WTC11 (cell line): ENCODE results near the gene HIP1. TPM values are rescaled to one million over a fixed set of nuclear protein-coding genes. Genes with fewer than 3 reads are reported as not detected.
"Not testable (repeated sequence)": the region's sequence is repeated elsewhere in the genome, so short reads cannot be mapped to it uniquely, and the experiment has no call there.

Experiments
- ATAC-seq: fragments of 200-7000 bp; cut with Tn5 transposase; 2 replicates; pipeline ENCODE4 v1.10.0; 2021; ENCODE audit warnings: mild to moderate bottlenecking, moderate library complexity
- CTCF ChIA-PET: fragments of 300-600 bp; sonication (Branson Sonifier 250); formaldehyde crosslinking; loops from one replicate; lab custom pipeline; 2021; ENCODE audit warnings: antibody characterized with exemption; lab: Charles Lee
- POLR2A ChIA-PET: fragments of 350-600 bp; sonication (Branson Sonifier 250); formaldehyde crosslinking; loops from one replicate; lab custom pipeline; 2021; ENCODE audit warnings: antibody characterized with exemption; lab: Charles Lee
- DNase-seq: peaks from one replicate; pipeline ENCODE4 v3.0.0; 2021; ENCODE audit warnings: low spot score
- H3K27ac Mint-ChIP-seq: 2 replicates; pipeline ENCODE4 v1.8.0; 2021; ENCODE audit warnings: mixed read lengths
- H3K27me3 Mint-ChIP-seq: 2 replicates; pipeline ENCODE4 v1.8.0; 2021; ENCODE audit warnings: low read depth, mild to moderate bottlenecking, moderate library complexity, mixed read lengths
- H3K36me3 Mint-ChIP-seq: 2 replicates; pipeline ENCODE4 v1.8.0; 2021; ENCODE audit warnings: mixed read lengths
- H3K4me1 Mint-ChIP-seq: 2 replicates; pipeline ENCODE4 v1.8.0; 2022; ENCODE audit warnings: mixed read lengths
- H3K4me3 Mint-ChIP-seq: 2 replicates; pipeline ENCODE4 v1.8.0; 2021; ENCODE audit warnings: mild to moderate bottlenecking, moderate library complexity, mixed read lengths
- H3K9me3 Mint-ChIP-seq: 2 replicates; pipeline ENCODE4 v1.8.0; 2021; ENCODE audit warnings: mixed read lengths
- CREB1 ChIP-seq: sonication (generic); formaldehyde crosslinking; IDR thresholded peaks from 2 replicates; pipeline ENCODE4 v1.8.0; 2023; ENCODE audit warnings: mild to moderate bottlenecking, missing genetic modification reagents
- ETV6 ChIP-seq: sonication (generic); formaldehyde crosslinking; IDR thresholded peaks from 2 replicates; pipeline ENCODE4 v1.8.1; 2022; ENCODE audit warnings: mild to moderate bottlenecking, missing genetic modification reagents
- NFE2L1 ChIP-seq: sonication (generic); formaldehyde crosslinking; IDR thresholded peaks from 2 replicates; pipeline ENCODE4 v1.8.1; 2023; ENCODE audit warnings: missing genetic modification reagents
- NR1H2 ChIP-seq: sonication (generic); formaldehyde crosslinking; IDR thresholded peaks from 2 replicates; pipeline ENCODE4 v1.9.0; 2021; ENCODE audit warnings: mild to moderate bottlenecking, moderate library complexity, missing genetic modification reagents
- SP1 ChIP-seq: sonication (generic); formaldehyde crosslinking; conservative IDR thresholded peaks from 2 replicates; pipeline ENCODE4 v1.8.1; 2022; ENCODE audit warnings: missing genetic modification reagents
- TEAD4 ChIP-seq: sonication (generic); formaldehyde crosslinking; IDR thresholded peaks from 2 replicates; pipeline ENCODE4 v1.8.0; 2022; ENCODE audit warnings: mild to moderate bottlenecking, missing genetic modification reagents
- ZNF317 ChIP-seq: sonication (generic); formaldehyde crosslinking; IDR thresholded peaks from 2 replicates; pipeline ENCODE4 v1.8.1; 2023; ENCODE audit warnings: low read depth, mild to moderate bottlenecking, moderate library complexity, missing genetic modification reagents, borderline replicate concordance
- total RNA-seq: library from RNA; stranded (reverse); gene quantifications from 3 replicates; pipeline ENCODE4 v1.2.3, GENCODE V29; 2021
- TF ChIP-seq, protein P1 (sequence below): fragments of 250-450 bp; sonication (Bioruptor Pico); IDR thresholded peaks from 2 replicates; pipeline ENCODE4 v1.8.0; 2021; ENCODE audit warnings: mild to moderate bottlenecking
- TF ChIP-seq, protein P2 (sequence below): sonication (generic); formaldehyde crosslinking; IDR thresholded peaks from 2 replicates; pipeline ENCODE4 v1.8.0; 2023; ENCODE audit warnings: missing genetic modification reagents, mild to moderate bottlenecking, borderline replicate concordance
- TF ChIP-seq, protein P3 (sequence below): sonication (generic); formaldehyde crosslinking; conservative IDR thresholded peaks from 2 replicates; pipeline ENCODE4 v1.8.1; 2023; ENCODE audit warnings: mild to moderate bottlenecking, low read depth, missing genetic modification reagents, moderate library complexity
- TF ChIP-seq, protein P4 (sequence below): sonication (generic); formaldehyde crosslinking; IDR thresholded peaks from 2 replicates; pipeline ENCODE4 v1.8.1; 2023; ENCODE audit warnings: mild to moderate bottlenecking, moderate library complexity, missing genetic modification reagents
- TF ChIP-seq, protein P5 (sequence below): sonication (generic); formaldehyde crosslinking; conservative IDR thresholded peaks from 2 replicates; pipeline ENCODE4 v1.8.1; 2022; ENCODE audit warnings: mild to moderate bottlenecking, missing genetic modification reagents
- TF ChIP-seq, protein P6 (sequence below): sonication (generic); formaldehyde crosslinking; IDR thresholded peaks from 2 replicates; pipeline ENCODE4 v1.8.0; 2023; ENCODE audit warnings: mild to moderate bottlenecking, missing genetic modification reagents
- TF ChIP-seq, protein P7 (sequence below): sonication (generic); formaldehyde crosslinking; IDR thresholded peaks from 2 replicates; pipeline ENCODE4 v1.8.1; 2022; ENCODE audit warnings: low read depth, mild to moderate bottlenecking, moderate library complexity, missing genetic modification reagents, borderline replicate concordance
- TF ChIP-seq, protein P8 (sequence below): sonication (generic); formaldehyde crosslinking; IDR thresholded peaks from 2 replicates; pipeline ENCODE4 v1.8.0; 2022; ENCODE audit warnings: mild to moderate bottlenecking, missing genetic modification reagents

HIP1 gene
- total RNA-seq, 1 experiment from 2014 or later: 75.8 TPM

DNA sequence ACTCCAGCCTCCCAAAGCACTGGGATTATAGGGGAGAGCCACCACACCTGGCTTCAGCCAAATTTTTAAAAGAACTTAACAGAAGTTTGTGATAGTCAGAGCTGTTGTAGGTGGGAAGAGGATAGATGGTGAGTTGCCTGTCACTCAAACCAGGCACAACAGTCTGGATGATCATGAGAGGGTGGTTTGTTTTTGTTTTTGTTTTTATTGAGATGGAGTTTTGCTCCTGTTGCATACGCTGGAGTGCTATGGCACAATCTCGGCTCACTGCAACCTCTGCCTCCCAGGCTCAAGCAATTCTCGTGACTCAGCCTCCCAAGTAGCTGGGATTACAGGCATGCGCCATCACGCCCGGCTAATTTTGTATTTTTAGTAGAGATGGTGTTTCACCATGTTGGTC, 35.2 kb upstream of the HIP1 start:
- H3K4me3 Mint-ChIP-seq, CTCF ChIA-PET: not testable (repeated sequence)
- peak overlapping the region; percentile 76; the same call in 1 of the 2 replicates for H3K27ac Mint-ChIP-seq

DNA sequence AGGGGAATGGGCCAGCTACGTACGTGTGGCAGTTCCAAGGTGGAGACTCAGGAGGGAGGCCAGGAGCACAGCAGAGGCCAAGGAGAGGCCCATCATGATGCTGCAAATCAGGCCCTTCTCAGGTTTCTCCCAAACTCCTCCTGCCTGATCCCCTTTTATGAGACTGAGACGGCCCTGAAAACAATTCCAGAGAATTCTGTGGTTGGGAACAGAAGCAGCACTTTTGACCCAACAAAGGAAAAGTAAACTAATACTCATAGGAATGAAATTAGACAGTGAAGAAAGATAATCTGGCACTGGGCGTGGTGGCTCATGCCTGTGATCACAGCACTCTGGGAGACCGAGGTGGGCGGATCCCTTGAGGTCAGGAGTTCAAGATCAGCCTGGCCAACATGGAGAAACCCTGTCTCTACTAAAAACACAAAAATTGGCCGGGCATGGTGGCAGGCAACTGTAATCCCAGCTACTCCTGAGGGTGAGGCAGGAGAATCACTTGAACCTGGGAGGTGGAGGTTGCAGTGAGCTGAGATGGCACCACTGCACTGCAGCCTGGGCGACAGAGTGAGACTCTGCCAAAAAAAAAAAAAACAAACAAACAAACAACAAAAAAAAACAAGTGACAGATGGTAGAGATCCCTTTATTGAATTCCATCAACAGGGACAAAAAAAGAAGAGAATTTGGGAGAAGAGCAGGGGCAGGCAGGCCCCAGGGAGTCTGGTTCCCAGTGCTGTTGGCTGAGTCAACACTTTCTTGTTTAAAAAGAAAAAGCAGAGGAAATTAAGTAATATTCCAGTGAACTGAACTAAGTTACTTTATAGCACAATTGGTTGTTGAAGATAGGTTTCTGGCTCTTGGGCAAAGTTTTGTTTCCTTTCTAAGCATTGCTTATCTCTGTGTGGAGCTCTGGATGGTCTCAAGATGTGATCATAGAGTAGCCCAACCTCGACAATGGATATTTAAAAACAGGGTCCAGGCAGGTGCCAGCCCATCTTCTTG, 33.6 kb upstream of the HIP1 start, which contains the start of gene CCL26:
CCL26 (minus strand) TSS at position 131 of the 997 bp plus-strand sequence; CDS start at position 96, 35 bp downstream.
- peaks cover 10% of the 10 kb centered on the region for H3K4me1 Mint-ChIP-seq
- POLR2A ChIA-PET: no interaction called here
- H3K27ac Mint-ChIP-seq: no peak within 1 kb of the TSS
- H3K27me3 Mint-ChIP-seq: no peaks in the 10 kb centered on the region
- DNase-seq (no peak), ATAC-seq (no peak)
- H3K9me3 Mint-ChIP-seq: peaks cover 2% of the 10 kb centered on the region
- H3K4me3 Mint-ChIP-seq: no peak within 1 kb of the TSS
- no peaks in the 10 kb centered on the region for H3K36me3 Mint-ChIP-seq
- CTCF ChIA-PET: interaction anchor here (1.3 kb wide), 1 partner anchor 10 kb away, joined by 4 read pairs; no protein-coding TSS in a partner anchor
- TF ChIP-seq ETV6 (CRISPR knock-in tag): no peak
- TF ChIP-seq, protein P1, sequence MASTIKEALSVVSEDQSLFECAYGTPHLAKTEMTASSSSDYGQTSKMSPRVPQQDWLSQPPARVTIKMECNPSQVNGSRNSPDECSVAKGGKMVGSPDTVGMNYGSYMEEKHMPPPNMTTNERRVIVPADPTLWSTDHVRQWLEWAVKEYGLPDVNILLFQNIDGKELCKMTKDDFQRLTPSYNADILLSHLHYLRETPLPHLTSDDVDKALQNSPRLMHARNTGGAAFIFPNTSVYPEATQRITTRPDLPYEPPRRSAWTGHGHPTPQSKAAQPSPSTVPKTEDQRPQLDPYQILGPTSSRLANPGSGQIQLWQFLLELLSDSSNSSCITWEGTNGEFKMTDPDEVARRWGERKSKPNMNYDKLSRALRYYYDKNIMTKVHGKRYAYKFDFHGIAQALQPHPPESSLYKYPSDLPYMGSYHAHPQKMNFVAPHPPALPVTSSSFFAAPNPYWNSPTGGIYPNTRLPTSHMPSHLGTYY (CRISPR knock-in tag): no peak
- no peak for TF ChIP-seq TEAD4 (CRISPR knock-in tag)
- TF ChIP-seq, protein P2, sequence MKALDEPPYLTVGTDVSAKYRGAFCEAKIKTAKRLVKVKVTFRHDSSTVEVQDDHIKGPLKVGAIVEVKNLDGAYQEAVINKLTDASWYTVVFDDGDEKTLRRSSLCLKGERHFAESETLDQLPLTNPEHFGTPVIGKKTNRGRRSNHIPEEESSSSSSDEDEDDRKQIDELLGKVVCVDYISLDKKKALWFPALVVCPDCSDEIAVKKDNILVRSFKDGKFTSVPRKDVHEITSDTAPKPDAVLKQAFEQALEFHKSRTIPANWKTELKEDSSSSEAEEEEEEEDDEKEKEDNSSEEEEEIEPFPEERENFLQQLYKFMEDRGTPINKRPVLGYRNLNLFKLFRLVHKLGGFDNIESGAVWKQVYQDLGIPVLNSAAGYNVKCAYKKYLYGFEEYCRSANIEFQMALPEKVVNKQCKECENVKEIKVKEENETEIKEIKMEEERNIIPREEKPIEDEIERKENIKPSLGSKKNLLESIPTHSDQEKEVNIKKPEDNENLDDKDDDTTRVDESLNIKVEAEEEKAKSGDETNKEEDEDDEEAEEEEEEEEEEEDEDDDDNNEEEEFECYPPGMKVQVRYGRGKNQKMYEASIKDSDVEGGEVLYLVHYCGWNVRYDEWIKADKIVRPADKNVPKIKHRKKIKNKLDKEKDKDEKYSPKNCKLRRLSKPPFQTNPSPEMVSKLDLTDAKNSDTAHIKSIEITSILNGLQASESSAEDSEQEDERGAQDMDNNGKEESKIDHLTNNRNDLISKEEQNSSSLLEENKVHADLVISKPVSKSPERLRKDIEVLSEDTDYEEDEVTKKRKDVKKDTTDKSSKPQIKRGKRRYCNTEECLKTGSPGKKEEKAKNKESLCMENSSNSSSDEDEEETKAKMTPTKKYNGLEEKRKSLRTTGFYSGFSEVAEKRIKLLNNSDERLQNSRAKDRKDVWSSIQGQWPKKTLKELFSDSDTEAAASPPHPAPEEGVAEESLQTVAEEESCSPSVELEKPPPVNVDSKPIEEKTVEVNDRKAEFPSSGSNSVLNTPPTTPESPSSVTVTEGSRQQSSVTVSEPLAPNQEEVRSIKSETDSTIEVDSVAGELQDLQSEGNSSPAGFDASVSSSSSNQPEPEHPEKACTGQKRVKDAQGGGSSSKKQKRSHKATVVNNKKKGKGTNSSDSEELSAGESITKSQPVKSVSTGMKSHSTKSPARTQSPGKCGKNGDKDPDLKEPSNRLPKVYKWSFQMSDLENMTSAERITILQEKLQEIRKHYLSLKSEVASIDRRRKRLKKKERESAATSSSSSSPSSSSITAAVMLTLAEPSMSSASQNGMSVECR: no peak
- TF ChIP-seq ZNF317 (CRISPR knock-in tag): no peak
- TF ChIP-seq, protein P3, sequence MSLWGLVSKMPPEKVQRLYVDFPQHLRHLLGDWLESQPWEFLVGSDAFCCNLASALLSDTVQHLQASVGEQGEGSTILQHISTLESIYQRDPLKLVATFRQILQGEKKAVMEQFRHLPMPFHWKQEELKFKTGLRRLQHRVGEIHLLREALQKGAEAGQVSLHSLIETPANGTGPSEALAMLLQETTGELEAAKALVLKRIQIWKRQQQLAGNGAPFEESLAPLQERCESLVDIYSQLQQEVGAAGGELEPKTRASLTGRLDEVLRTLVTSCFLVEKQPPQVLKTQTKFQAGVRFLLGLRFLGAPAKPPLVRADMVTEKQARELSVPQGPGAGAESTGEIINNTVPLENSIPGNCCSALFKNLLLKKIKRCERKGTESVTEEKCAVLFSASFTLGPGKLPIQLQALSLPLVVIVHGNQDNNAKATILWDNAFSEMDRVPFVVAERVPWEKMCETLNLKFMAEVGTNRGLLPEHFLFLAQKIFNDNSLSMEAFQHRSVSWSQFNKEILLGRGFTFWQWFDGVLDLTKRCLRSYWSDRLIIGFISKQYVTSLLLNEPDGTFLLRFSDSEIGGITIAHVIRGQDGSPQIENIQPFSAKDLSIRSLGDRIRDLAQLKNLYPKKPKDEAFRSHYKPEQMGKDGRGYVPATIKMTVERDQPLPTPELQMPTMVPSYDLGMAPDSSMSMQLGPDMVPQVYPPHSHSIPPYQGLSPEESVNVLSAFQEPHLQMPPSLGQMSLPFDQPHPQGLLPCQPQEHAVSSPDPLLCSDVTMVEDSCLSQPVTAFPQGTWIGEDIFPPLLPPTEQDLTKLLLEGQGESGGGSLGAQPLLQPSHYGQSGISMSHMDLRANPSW (CRISPR knock-in tag): no peak
- TF ChIP-seq SP1 (CRISPR knock-in tag): no peak
- TF ChIP-seq, protein P4, sequence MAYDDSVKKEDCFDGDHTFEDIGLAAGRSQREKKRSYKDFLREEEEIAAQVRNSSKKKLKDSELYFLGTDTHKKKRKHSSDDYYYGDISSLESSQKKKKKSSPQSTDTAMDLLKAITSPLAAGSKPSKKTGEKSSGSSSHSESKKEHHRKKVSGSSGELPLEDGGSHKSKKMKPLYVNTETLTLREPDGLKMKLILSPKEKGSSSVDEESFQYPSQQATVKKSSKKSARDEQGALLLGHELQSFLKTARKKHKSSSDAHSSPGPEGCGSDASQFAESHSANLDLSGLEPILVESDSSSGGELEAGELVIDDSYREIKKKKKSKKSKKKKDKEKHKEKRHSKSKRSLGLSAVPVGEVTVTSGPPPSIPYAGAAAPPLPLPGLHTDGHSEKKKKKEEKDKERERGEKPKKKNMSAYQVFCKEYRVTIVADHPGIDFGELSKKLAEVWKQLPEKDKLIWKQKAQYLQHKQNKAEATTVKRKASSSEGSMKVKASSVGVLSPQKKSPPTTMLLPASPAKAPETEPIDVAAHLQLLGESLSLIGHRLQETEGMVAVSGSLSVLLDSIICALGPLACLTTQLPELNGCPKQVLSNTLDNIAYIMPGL: no peak
- TF ChIP-seq, protein P5, sequence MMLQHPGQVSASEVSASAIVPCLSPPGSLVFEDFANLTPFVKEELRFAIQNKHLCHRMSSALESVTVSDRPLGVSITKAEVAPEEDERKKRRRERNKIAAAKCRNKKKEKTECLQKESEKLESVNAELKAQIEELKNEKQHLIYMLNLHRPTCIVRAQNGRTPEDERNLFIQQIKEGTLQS (CRISPR knock-in tag): no peak
- TF ChIP-seq NFE2L1 (CRISPR knock-in tag): no peak
- TF ChIP-seq, protein P6, sequence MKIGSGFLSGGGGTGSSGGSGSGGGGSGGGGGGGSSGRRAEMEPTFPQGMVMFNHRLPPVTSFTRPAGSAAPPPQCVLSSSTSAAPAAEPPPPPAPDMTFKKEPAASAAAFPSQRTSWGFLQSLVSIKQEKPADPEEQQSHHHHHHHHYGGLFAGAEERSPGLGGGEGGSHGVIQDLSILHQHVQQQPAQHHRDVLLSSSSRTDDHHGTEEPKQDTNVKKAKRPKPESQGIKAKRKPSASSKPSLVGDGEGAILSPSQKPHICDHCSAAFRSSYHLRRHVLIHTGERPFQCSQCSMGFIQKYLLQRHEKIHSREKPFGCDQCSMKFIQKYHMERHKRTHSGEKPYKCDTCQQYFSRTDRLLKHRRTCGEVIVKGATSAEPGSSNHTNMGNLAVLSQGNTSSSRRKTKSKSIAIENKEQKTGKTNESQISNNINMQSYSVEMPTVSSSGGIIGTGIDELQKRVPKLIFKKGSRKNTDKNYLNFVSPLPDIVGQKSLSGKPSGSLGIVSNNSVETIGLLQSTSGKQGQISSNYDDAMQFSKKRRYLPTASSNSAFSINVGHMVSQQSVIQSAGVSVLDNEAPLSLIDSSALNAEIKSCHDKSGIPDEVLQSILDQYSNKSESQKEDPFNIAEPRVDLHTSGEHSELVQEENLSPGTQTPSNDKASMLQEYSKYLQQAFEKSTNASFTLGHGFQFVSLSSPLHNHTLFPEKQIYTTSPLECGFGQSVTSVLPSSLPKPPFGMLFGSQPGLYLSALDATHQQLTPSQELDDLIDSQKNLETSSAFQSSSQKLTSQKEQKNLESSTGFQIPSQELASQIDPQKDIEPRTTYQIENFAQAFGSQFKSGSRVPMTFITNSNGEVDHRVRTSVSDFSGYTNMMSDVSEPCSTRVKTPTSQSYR (CRISPR knock-in tag): no peak
- no peak for TF ChIP-seq NR1H2 (CRISPR knock-in tag)
- TF ChIP-seq, protein P7, sequence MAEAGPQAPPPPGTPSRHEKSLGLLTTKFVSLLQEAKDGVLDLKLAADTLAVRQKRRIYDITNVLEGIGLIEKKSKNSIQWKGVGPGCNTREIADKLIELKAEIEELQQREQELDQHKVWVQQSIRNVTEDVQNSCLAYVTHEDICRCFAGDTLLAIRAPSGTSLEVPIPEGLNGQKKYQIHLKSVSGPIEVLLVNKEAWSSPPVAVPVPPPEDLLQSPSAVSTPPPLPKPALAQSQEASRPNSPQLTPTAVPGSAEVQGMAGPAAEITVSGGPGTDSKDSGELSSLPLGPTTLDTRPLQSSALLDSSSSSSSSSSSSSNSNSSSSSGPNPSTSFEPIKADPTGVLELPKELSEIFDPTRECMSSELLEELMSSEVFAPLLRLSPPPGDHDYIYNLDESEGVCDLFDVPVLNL: no peak
- no peak for TF ChIP-seq CREB1 (CRISPR knock-in tag)
- TF ChIP-seq, protein P8, sequence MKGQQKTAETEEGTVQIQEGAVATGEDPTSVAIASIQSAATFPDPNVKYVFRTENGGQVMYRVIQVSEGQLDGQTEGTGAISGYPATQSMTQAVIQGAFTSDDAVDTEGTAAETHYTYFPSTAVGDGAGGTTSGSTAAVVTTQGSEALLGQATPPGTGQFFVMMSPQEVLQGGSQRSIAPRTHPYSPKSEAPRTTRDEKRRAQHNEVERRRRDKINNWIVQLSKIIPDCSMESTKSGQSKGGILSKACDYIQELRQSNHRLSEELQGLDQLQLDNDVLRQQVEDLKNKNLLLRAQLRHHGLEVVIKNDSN (CRISPR knock-in tag): no peak

More for the DNA sequence above, 35.2 kb upstream of the HIP1 start:
- POLR2A ChIA-PET, H3K36me3 Mint-ChIP-seq, H3K27me3 Mint-ChIP-seq, ATAC-seq, H3K9me3 Mint-ChIP-seq, DNase-seq: not testable (repeated sequence)
- peaks cover 19% of the 10 kb centered on the region for H3K4me1 Mint-ChIP-seq
